ENCODE data around the gene RNASE13.
A peak's percentile ranks its signal among the peaks of the same experiment; 100 is the strongest.

RNASE13 gene

GRCh38 chr14:21063479-21063878 is 28.9 kb upstream of the RNASE13 start:
- no peak for DNase-seq

GRCh38 chr14:21061347-21061668 is 26.7 kb upstream of the RNASE13 start:
- DNase-seq: no peak

- no peak for DNase-seq
Measured at GRCh38 chr14:21060614-21061346, 26.2 kb upstream of the RNASE13 start.

GRCh38 chr14:21059842-21060613 is 25.4 kb upstream of the RNASE13 start:
- no peak for DNase-seq

- no peak for DNase-seq
Measured at GRCh38 chr14:21058903-21059302, 24.3 kb upstream of the RNASE13 start.

- DNase-seq: no peak
Measured at GRCh38 chr14:21057803-21058675, 23.4 kb upstream of the RNASE13 start, which contains the start of gene RNASE8. Gene RNASE8 (plus strand): TSS chr14:21057822. CDS start chr14:21057893, 71 bp downstream.

GRCh38 chr14:21056520-21057163 is 22.0 kb upstream of the RNASE13 start:
- DNase-seq: no peak

GRCh38 chr14:21055432-21056117 is 21.0 kb upstream of the RNASE13 start:
- no peak for DNase-seq

GRCh38 chr14:21054768-21055145 is 20.1 kb upstream of the RNASE13 start:
- no peak for DNase-seq

- no peak for DNase-seq
Measured at GRCh38 chr14:21054123-21054767, 19.6 kb upstream of the RNASE13 start.

GRCh38 chr14:21053184-21054122 is 18.8 kb upstream of the RNASE13 start:
- DNase-seq: no peak

GRCh38 chr14:21050597-21050996 is 16.0 kb upstream of the RNASE13 start:
- DNase-seq: no peak

GRCh38 chr14:21049271-21049673 is 14.7 kb upstream of the RNASE13 start:
- no peak for DNase-seq

- DNase-seq: no peak
Measured at GRCh38 chr14:21048638-21049037, 14.0 kb upstream of the RNASE13 start.

GRCh38 chr14:21047378-21047781 is 12.8 kb upstream of the RNASE13 start:
- DNase-seq: no peak

- DNase-seq: no peak
Measured at GRCh38 chr14:21043974-21044618, 9.5 kb upstream of the RNASE13 start.

- DNase-seq: peak; percentile 10
Measured at GRCh38 chr14:21043387-21043973, 8.9 kb upstream of the RNASE13 start.

- no peak for DNase-seq
Measured at GRCh38 chr14:21042918-21043317, 8.3 kb upstream of the RNASE13 start.

- DNase-seq: no peak
Measured at GRCh38 chr14:21041676-21042433, 7.2 kb upstream of the RNASE13 start, which contains the start of gene RNASE7. Gene RNASE7 (plus strand): TSS chr14:21042362. CDS start chr14:21042993, 631 bp downstream.

Measured in NCI-H1694 (cell line).